Measurements from ENCODE around the gene SMC6. TPM values are rescaled to one million over a fixed set of nuclear protein-coding genes. Genes with fewer than 3 reads are reported as not detected.
A peak's percentile ranks its signal among the peaks of the same experiment; 100 is the strongest.

SMC6 gene
- polyA plus RNA-seq, 1 donor: 26.7 TPM

DNA sequence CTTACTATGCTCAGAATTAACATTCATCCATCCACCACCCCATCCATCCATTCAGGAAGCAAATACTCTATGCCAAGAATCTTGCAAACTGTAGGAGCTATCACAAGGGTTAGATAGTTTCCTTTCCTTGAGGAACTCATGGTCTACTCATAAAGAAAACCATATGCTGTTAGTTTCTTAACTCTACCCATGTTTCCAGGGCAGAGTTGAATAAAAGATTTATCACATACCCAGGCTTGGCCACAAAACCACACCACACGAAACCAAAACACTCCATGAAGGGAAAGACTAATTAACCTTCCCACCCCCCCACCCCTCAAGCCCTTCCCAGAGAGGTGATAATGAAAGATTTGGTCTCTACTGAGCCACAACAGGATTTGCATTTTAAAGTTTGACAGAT lies 38.9 kb upstream of the SMC6 start:
- no peaks in the 10 kb centered on the region for H3K9me3 ChIP-seq (ENCODE audit: control insufficient read depth, low read depth, low read length)
- WGBS (ENCODE audit: insufficient coverage, low lambda C conversion rate): no CpG with 5 or more reads among the region's 1 CpG
- no peak overlapping the region for H3K4me3 ChIP-seq (ENCODE audit: low read length)
- no peaks in the 10 kb centered on the region for H3K36me3 ChIP-seq (ENCODE audit: control insufficient read depth, insufficient read depth, low read length)
- H3K27ac ChIP-seq (ENCODE audit: low read length): no peak overlapping the region
- H3K27me3 ChIP-seq (ENCODE audit: control insufficient read depth, insufficient read depth, low read length): peaks cover 2% of the 10 kb centered on the region
- no peak for DNase-seq
- no peaks in the 10 kb centered on the region for H3K4me1 ChIP-seq (ENCODE audit: control insufficient read depth, insufficient read depth, low read length)

DNA sequence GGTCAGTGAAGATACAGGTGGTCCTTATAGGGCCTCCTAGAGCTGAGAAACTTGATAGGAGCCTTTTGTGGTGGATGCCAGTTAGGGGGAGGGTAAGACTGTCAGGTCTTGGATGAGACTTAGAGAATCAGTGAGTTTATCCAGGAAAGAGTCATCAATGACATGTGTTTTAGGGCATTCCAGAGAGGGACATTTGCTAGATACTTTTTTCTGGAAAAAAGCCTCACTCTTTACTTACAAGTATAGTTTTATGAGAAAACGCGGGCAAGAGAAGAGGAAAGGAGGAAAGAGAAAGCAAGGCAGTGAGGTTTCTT lies 38.2 kb upstream of the SMC6 start:
- WGBS (ENCODE audit: insufficient coverage, low lambda C conversion rate): 65% methylated on average over 2 of the region's 2 CpGs
- no peak for DNase-seq
- H3K27ac ChIP-seq (ENCODE audit: low read length): no peak overlapping the region
- H3K4me3 ChIP-seq (ENCODE audit: low read length): no peak overlapping the region
- peaks cover 2% of the 10 kb centered on the region for H3K27me3 ChIP-seq (ENCODE audit: control insufficient read depth, insufficient read depth, low read length)
- H3K36me3 ChIP-seq (ENCODE audit: control insufficient read depth, insufficient read depth, low read length): no peaks in the 10 kb centered on the region
- H3K9me3 ChIP-seq (ENCODE audit: control insufficient read depth, low read depth, low read length): no peaks in the 10 kb centered on the region
- H3K4me1 ChIP-seq (ENCODE audit: control insufficient read depth, insufficient read depth, low read length): no peaks in the 10 kb centered on the region

DNA sequence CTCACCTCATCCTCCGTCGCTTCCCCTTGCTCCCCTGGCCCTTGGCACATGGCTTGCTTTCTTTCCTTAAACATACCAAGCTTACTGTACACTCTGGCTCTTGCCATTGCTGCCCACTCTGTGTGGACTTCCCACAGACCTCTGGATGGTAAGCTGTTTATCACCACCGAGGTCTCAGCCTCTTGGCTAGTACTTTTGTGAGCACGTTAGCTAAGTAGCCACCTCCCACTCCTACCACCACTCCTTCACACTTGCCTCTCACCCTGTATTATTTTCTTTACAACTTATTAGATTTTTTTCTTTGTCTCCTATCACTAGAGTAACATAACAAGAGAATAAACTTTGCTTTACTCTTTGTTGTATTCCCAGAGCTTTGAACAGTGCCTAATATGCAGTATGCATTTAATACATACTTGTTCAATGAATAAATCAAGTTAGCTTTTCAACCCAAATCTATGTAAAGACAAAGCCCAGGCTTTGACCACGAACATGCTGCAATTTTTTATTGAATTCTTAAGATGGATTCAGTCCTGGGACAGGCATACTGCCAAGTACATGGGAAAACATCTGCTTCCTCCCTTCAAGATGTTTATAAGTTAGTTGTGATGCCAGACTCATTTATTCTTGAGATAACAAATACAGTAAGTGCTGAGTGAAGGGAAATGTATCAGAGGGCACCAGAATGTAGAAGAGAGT lies 37.7 kb upstream of the SMC6 start:
- Histone ChIP-seq H3K27ac (ENCODE audit: low read length) (no peak overlapping the region), H3K36me3 (ENCODE audit: control insufficient read depth, insufficient read depth, low read length) (no peaks in the 10 kb centered on the region), H3K4me3 (ENCODE audit: low read length) (no peak overlapping the region), H3K4me1 (ENCODE audit: control insufficient read depth, insufficient read depth, low read length) (no peaks in the 10 kb centered on the region), H3K9me3 (ENCODE audit: control insufficient read depth, low read depth, low read length) (no peaks in the 10 kb centered on the region), H3K27me3 (ENCODE audit: control insufficient read depth, insufficient read depth, low read length) (peaks cover 2% of the 10 kb centered on the region)
- WGBS (ENCODE audit: insufficient coverage, low lambda C conversion rate): no CpG with 5 or more reads among the region's 5 CpGs
- DNase-seq: peak; percentile 11 to 23

DNA sequence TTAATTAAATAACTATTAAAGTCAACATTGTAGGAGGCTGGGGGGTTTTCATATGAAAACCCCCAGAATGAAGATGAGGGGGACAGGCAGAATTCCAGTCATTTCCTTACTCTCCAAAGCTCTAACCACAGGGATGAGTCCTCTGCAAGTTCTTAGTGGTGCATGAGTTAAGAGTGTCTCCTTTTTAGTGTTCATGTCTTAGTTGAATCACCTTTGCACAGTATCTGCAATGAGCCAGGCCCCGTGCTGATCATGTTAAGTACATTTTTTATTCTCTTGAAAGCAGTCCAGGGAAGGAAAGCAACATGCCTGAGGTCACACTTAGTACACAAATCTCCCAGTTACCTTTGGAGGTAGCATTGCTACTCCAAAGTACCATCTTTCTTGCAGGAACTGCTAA lies 36.9 kb upstream of the SMC6 start:
- Histone ChIP-seq H3K4me1 (ENCODE audit: control insufficient read depth, insufficient read depth, low read length) (no peaks in the 10 kb centered on the region), H3K9me3 (ENCODE audit: control insufficient read depth, low read depth, low read length) (no peaks in the 10 kb centered on the region), H3K27me3 (ENCODE audit: control insufficient read depth, insufficient read depth, low read length) (no peaks in the 10 kb centered on the region), H3K4me3 (ENCODE audit: low read length) (no peak overlapping the region), H3K36me3 (ENCODE audit: control insufficient read depth, insufficient read depth, low read length) (no peaks in the 10 kb centered on the region), H3K27ac (ENCODE audit: low read length) (no peak overlapping the region)
- WGBS (ENCODE audit: insufficient coverage, low lambda C conversion rate): no CpG with 5 or more reads among the region's 1 CpG
- DNase-seq: no peak

DNA sequence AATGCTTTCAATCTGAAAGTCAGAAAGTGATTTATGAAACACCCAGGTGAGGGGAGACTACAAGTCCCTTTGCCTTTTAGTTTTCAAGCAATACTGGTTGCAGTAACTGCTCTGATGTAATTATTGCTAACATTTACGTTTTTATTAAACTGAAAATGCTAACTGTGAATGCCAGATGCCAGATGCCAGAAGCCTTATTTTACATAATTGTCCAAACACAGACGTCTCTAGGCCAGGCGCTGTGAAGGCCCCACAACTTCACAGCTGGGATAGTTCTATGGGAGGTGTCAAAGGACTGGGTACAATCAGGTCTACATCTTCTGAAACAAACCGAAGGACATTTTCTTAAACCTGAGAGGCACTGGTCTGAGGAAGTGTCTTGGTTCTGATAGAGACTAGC lies 35.2 kb upstream of the SMC6 start:
- H3K9me3 ChIP-seq (ENCODE audit: control insufficient read depth, low read depth, low read length): no peaks in the 10 kb centered on the region
- no peak for DNase-seq

DNA sequence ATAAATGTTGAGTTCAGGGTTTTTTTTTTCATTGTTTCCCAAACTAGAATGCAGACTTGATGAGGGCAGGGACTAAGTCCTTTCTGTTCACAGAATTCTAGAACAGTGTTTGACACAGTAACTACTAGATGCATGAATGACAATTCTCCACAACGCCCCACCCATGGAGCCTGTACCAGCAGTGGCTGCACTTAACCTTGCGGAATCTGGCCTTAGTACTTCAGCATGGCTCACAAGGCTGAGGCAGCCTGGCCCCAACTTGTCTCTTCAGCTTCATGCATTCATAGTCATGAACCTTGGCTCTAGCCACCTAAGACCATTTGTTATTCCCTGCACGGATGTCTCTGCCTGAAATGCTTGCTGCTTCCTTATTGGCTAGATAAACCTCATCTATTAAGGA lies 33.1 kb upstream of the SMC6 start:
- WGBS (ENCODE audit: insufficient coverage, low lambda C conversion rate): no CpG with 5 or more reads among the region's 3 CpGs
- Histone ChIP-seq H3K27ac (ENCODE audit: low read length) (no peak overlapping the region), H3K27me3 (ENCODE audit: control insufficient read depth, insufficient read depth, low read length) (no peaks in the 10 kb centered on the region), H3K36me3 (ENCODE audit: control insufficient read depth, insufficient read depth, low read length) (no peaks in the 10 kb centered on the region), H3K4me1 (ENCODE audit: control insufficient read depth, insufficient read depth, low read length) (no peaks in the 10 kb centered on the region), H3K9me3 (ENCODE audit: control insufficient read depth, low read depth, low read length) (no peaks in the 10 kb centered on the region), H3K4me3 (ENCODE audit: low read length) (no peak overlapping the region)
- no peak for DNase-seq

More for the DNA sequence above, 35.2 kb upstream of the SMC6 start:
- H3K4me1 ChIP-seq (ENCODE audit: control insufficient read depth, insufficient read depth, low read length): no peaks in the 10 kb centered on the region
- H3K27ac ChIP-seq (ENCODE audit: low read length): no peak overlapping the region
- no peak overlapping the region for H3K4me3 ChIP-seq (ENCODE audit: low read length)
- no peaks in the 10 kb centered on the region for H3K27me3 ChIP-seq (ENCODE audit: control insufficient read depth, insufficient read depth, low read length)
- 67% methylated on average over 1 of the region's 4 CpGs for WGBS (ENCODE audit: insufficient coverage, low lambda C conversion rate)
- no peaks in the 10 kb centered on the region for H3K36me3 ChIP-seq (ENCODE audit: control insufficient read depth, insufficient read depth, low read length)

DNA sequence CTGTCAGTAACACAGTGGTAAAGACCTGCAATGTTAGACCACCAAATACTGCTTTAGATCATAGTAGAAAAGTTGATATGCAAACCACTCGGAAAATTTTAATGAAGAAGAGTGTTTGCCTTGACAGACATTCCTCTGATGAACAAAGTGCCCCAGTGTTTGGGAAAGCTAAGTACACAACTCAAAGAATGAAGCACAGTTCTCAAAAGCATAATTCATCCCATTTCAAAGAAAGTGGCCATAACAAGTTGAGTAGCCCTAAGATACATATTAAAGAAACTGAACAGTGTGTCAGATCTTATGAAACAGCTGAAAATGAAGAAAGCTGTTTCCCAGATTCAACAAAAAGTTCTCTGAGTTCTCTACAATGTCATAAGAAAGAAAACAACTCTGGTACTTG lies 27.9 kb upstream of the SMC6 start:
- no peak overlapping the region for H3K27ac ChIP-seq (ENCODE audit: low read length)
- no peaks in the 10 kb centered on the region for H3K27me3 ChIP-seq (ENCODE audit: control insufficient read depth, insufficient read depth, low read length)
- H3K4me1 ChIP-seq (ENCODE audit: control insufficient read depth, insufficient read depth, low read length): no peaks in the 10 kb centered on the region
- H3K9me3 ChIP-seq (ENCODE audit: control insufficient read depth, low read depth, low read length): no peaks in the 10 kb centered on the region
- no CpG with 5 or more reads among the region's 1 CpG for WGBS (ENCODE audit: insufficient coverage, low lambda C conversion rate)
- DNase-seq: no peak
- H3K4me3 ChIP-seq (ENCODE audit: low read length): no peak overlapping the region
- H3K36me3 ChIP-seq (ENCODE audit: control insufficient read depth, insufficient read depth, low read length): peaks cover 6% of the 10 kb centered on the region

DNA sequence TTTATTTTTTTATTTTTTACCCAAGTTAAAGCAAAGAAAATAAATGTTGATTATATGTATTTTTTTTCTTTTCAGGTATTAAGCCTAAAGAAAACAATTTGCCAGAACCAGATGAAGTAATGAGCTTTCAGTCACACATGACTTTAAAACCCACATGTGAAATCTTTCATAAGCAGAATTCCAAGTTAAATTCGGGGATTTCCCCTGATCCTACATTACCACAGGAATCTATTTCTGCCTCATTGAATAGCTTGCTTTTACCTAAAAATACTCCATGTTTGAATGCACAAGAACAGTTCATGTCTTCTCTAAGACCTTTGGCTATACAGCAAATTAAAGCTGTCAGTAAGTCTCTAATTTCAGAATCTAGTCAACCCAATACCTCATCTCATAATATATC lies 26.9 kb upstream of the SMC6 start:
- H3K27ac ChIP-seq (ENCODE audit: low read length): no peak overlapping the region
- H3K36me3 ChIP-seq (ENCODE audit: control insufficient read depth, insufficient read depth, low read length): peaks cover 7% of the 10 kb centered on the region
- H3K4me3 ChIP-seq (ENCODE audit: low read length): no peak overlapping the region
- WGBS (ENCODE audit: insufficient coverage, low lambda C conversion rate): 100% methylated on average over 1 of the region's 1 CpG
- H3K4me1 ChIP-seq (ENCODE audit: control insufficient read depth, insufficient read depth, low read length): no peaks in the 10 kb centered on the region
- DNase-seq: no peak
- H3K27me3 ChIP-seq (ENCODE audit: control insufficient read depth, insufficient read depth, low read length): no peaks in the 10 kb centered on the region
- H3K9me3 ChIP-seq (ENCODE audit: control insufficient read depth, low read depth, low read length): no peaks in the 10 kb centered on the region

DNA sequence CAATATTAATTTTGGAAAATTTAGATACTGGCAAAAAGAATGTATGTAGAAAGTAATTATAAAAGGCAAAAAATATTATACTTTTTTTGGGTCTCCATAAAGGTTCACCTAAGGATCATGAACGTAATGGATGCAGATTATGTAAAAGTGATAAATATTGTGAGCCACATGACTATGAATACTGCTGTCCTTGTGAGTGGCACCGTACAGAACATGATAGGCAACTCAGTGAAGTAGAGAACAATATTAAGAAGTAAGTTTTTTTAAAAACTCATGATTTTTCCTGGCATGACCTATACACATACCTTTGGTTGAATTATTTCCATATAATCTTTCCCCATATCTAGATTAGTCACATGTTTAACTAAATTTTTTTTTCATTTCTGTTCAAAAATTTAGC lies 18.9 kb upstream of the SMC6 start:
- Histone ChIP-seq H3K27ac (ENCODE audit: low read length) (no peak overlapping the region), H3K36me3 (ENCODE audit: control insufficient read depth, insufficient read depth, low read length) (peaks cover 11% of the 10 kb centered on the region), H3K27me3 (ENCODE audit: control insufficient read depth, insufficient read depth, low read length) (no peaks in the 10 kb centered on the region), H3K4me3 (ENCODE audit: low read length) (no peak overlapping the region), H3K4me1 (ENCODE audit: control insufficient read depth, insufficient read depth, low read length) (no peaks in the 10 kb centered on the region), H3K9me3 (ENCODE audit: control insufficient read depth, low read depth, low read length) (no peaks in the 10 kb centered on the region)
- 100% methylated on average over 1 of the region's 2 CpGs for WGBS (ENCODE audit: insufficient coverage, low lambda C conversion rate)
- no peak for DNase-seq

DNA sequence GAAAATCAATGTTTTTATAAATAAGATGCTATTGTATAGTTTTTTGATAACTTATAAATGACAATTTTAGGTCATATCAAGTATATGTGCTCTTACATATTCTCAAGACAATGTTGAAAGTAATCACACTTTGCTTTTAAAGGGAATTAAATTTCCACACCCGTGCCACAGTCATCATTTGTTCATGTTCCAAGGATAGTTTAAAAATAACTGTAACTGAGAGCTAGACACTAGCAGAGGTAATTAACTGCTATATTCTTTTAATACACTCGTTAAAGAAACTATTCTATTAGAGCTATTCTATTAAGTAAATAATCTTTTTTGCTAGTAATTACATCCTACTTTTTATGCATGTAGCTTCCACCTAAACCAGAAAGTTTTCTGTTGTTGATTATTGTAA lies 18.3 kb upstream of the SMC6 start:
- Histone ChIP-seq H3K9me3 (ENCODE audit: control insufficient read depth, low read depth, low read length) (no peaks in the 10 kb centered on the region), H3K27ac (ENCODE audit: low read length) (no peak overlapping the region), H3K27me3 (ENCODE audit: control insufficient read depth, insufficient read depth, low read length) (no peaks in the 10 kb centered on the region), H3K4me1 (ENCODE audit: control insufficient read depth, insufficient read depth, low read length) (no peaks in the 10 kb centered on the region), H3K4me3 (ENCODE audit: low read length) (no peak overlapping the region), H3K36me3 (ENCODE audit: control insufficient read depth, insufficient read depth, low read length) (peaks cover 11% of the 10 kb centered on the region)
- DNase-seq: no peak
- 100% methylated on average over 1 of the region's 2 CpGs for WGBS (ENCODE audit: insufficient coverage, low lambda C conversion rate)

DNA sequence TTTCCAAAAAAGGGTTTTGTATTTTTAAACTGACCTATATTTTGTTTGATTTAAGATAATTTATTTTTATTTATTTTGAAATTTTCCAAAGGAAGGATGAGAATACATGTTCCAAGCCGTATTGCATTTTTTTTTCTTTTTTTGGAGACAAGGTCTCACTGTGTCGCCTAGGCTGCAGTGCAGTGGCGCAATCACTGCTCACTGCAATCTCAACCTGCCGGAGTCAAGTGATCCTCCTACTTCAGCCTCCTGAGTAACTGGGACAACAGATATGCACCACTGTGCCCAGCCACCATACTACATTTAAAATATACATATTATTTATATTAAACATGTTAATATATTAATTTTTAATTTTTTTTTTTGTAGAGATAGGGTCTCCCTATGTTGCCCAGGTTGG lies 15.3 kb upstream of the SMC6 start:
- Histone ChIP-seq H3K9me3 (ENCODE audit: control insufficient read depth, low read depth, low read length) (no peaks in the 10 kb centered on the region), H3K36me3 (ENCODE audit: control insufficient read depth, insufficient read depth, low read length) (peaks cover 13% of the 10 kb centered on the region), H3K4me3 (ENCODE audit: low read length) (no peak overlapping the region), H3K27me3 (ENCODE audit: control insufficient read depth, insufficient read depth, low read length) (no peaks in the 10 kb centered on the region), H3K27ac (ENCODE audit: low read length) (no peak overlapping the region), H3K4me1 (ENCODE audit: control insufficient read depth, insufficient read depth, low read length) (no peaks in the 10 kb centered on the region)
- DNase-seq: no peak
- WGBS (ENCODE audit: insufficient coverage, low lambda C conversion rate): no CpG with 5 or more reads among the region's 4 CpGs

All from large intestine (tissue), 3 donors.